SIG-M5 treated with dmso at 0.1 percent for 504 hours (cell line): Measurements from ENCODE around the gene PCNX1.
A peak's percentile ranks its signal among the peaks of the same experiment; 100 is the strongest.
"Not testable (repeated sequence)": the region's sequence is repeated elsewhere in the genome, so short reads cannot be mapped to it uniquely, and the experiment has no call there.

Experiments used
- DNase-seq: peaks from one replicate; lab custom pipeline; 2025; ENCODE audit not compliant: unreplicated experiment; lab: John Stamatoyannopoulos, UW

Gene PCNX1

DNA sequence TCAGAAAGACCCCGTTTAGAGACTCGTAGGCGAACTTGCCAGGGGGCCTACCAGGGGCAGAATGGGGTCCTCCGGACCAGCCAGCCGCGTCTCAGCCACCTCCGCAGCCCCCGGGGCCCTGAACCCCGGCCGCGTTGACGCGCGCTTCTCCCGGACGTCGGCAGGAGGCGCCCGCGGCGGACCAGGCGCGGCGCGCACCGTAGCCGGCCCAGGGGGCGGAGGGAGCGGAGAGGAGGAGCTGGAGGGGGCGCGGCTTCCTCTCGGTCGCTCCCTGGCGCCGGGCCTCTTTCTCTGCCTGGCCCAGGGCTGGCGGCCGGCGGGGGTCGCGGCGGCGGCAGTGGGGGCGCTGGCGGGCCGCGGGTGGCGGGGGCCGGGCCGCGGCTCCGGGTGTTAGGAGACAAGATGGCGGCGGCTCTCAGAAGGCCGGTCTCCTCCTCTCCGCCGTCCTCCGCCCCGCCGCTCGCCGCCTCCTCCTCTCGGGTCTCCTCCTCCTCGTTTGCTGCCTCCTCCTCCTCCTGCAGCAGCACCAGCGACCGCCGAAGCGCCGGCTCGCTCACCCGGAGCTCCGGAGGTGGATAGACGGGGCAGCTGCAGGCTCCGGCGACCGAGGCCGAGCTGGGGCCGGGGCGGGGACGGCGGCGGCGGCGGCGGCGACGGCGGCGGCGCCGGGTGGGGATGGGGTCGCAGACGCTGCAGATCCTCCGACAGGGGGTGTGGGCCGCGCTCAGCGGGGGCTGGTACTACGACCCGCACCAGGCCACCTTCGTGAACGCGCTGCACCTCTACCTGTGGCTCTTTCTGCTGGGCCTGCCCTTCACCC, at the start of gene PCNX1:
Gene PCNX1 (plus strand): TSS at position 284 of the 820 bp plus-strand sequence. CDS start 392 bp downstream, at position 676.
- DNase-seq, result peak; percentile 87

GRCh38 chr14:70857496-70857890, 49.8 kb upstream of the PCNX1 start:
- DNase-seq, result no peak

DNA sequence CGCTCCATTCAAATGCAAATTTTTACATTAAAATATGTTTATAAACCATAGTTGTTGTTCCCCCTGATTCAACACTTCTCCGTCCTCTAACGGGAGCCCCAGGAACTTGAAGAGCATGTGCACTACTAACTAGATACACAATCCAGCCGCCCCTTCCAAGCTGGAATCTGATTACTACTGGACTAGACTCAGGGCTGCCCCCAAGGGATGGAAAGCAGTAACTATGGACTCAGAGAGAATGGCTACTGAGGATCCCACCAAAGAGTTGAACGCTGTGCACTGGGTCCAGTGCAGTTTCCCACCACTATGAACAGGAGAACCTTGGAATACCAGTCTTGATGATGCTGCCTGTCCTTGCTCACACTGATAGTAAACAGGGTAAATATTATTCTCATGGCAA, 48.6 kb upstream of the PCNX1 start:
- no peak for DNase-seq

GRCh38 chr14:70866992-70867391, 40.3 kb upstream of the PCNX1 start:
- DNase-seq, result not testable (repeated sequence)

DNA sequence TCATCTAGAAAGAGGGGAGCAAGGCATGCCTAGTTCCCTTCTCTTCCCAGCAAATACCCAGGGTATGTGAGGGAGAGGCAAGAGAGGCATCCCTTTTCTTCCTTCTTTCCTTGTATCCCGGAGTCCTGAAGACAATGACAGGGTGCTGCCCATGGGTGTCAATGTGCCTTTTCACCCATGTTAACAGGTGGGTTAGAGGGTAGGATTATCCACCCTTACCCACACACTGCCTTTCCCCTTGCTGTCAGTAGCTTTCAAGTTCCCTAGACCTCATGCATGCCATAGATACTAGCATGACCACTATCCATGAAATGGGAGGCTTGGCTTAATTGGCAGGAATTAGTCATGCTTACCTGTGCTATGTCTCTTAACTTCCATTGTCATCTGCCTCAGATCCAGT, 36.3 kb upstream of the PCNX1 start:
- DNase-seq, result no peak

- no peak for DNase-seq
Measured at GRCh38 chr14:70871863-70872677, 35.2 kb upstream of the PCNX1 start.

DNA sequence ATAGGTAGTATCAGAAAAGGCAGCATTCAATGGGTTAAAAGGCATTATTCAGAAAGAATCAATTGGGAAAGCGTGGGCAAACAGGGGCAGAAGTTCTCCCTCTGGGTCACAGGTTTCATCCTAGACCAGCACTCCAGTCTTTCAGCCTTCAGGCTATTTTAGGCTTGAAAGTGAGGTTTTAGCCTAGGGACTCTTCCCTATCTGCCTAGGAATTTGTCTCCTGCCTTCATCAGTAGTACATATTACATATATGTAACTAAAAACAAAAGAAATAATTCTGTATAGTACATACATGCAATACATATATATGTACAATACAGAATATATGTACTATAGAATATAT, 34.6 kb upstream of the PCNX1 start:
- no peak for DNase-seq

- no peak for DNase-seq
Measured at GRCh38 chr14:70873627-70874026, 33.6 kb upstream of the PCNX1 start.

- not testable (repeated sequence) for DNase-seq
Measured at GRCh38 chr14:70875811-70876460, 31.3 kb upstream of the PCNX1 start.

DNA sequence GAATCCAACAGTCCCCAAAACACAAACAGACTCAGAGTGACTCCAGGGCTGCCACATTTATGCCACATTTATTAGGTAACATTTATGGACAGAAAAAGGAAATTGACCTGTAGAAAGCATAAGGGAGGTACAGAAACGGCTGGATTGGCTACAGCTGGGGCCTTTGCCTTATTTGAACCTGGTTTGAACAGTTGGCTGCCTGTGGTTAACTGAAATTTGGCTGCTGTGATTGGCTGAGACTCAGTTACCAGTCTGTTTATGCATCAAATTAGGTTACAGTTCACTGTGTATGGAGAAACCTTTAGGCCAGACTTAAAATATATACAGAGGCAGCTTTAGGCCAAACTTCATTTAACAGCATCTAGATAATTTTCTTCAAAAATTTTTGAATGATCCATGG, 27.8 kb upstream of the PCNX1 start:
- peak; percentile 46 for DNase-seq

DNA sequence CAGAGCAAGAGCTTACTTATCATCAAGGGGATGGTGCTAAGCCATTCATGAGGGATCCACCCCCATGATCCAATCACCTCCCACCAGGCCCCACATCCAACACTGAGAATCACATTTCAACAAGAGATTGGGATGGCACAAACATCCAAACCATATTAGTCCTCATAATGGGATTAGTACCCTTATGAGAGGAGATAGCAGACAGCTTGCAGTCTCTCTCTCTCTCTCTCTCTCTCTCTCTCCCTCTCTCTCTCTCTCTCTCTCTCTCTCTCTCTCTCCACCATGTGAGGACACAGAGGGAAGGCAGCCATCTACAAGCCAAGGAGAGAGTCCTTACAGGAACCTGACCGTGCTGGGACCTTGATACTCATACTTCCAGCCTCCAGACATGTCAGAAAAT, 26.4 kb upstream of the PCNX1 start:
- not testable (repeated sequence) for DNase-seq

- peak; percentile 96 for DNase-seq
Measured at GRCh38 chr14:70881549-70882177, 25.6 kb upstream of the PCNX1 start.

- peak; percentile 98 for DNase-seq
Measured at GRCh38 chr14:70882776-70883492, 24.3 kb upstream of the PCNX1 start.

- DNase-seq, result no peak
Measured at GRCh38 chr14:70884595-70885342, 22.5 kb upstream of the PCNX1 start.

DNA sequence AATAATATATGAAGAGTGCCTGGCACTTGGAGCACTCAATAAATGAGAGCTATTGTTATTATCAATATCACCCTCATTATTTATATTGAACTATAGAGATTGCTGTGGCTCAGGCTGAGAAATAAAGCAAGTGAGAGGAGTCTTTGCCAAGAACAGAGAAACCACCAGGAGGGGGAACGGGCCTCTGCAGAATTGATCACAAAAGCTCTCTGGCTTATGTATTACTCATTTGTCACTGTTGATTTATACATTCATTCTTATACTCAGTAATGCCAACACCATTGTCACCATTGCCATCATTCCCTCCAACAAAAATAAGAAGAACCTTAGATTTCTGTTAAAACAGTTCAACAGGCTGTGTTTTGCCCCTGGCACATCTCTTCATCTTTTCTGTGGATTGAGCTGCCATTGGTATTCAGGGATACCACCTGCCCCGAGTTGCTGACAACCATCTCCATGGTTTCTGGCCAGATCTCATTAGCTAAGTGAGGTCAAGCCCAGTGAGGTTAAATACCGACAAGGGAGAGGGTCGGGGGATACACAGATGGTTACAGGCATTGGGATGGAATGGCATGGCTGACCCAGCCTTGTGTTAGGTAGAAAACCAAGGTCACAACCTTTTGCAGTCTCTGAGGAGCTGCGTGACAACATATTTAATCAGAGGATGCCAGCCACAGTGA, 21.8 kb upstream of the PCNX1 start:
- no peak for DNase-seq

DNA sequence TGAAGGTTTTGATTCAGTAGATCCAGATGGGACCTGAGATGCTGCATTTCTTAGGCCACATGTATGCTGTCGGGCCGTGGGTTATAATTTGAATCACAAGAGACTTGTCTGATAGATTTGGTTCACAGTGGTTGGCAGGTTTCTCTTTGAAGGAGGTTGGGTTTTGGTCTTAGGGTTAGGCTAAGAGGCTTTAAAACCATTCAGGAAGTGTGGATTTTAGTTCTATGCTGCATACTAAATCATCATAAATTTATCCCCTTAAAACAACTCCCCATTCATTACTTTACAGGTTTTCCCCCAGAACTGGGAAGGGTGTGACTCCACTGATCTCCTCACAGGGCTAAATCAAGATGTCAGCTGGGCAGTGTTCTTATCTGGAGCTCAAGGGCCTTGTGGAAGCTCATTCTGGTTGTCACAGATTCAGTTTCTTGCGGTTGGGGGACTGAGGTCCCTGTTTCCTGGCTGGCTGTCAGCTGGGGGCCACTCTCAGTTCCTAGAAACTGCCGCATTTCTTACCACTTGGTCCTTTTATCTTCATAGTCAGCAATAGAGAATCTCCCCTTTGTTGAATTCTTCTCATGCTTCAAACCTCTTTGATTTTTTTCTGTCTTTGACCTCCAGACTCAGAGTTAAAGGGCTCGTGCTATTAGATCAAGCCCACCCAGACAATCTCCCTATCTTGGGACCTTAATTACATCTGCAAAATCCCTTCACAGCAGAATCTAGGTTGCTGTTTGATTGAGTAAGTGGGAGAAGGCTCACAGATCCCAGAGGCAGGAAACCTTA, 20.6 kb upstream of the PCNX1 start:
- DNase-seq, result peak; percentile 95

DNA sequence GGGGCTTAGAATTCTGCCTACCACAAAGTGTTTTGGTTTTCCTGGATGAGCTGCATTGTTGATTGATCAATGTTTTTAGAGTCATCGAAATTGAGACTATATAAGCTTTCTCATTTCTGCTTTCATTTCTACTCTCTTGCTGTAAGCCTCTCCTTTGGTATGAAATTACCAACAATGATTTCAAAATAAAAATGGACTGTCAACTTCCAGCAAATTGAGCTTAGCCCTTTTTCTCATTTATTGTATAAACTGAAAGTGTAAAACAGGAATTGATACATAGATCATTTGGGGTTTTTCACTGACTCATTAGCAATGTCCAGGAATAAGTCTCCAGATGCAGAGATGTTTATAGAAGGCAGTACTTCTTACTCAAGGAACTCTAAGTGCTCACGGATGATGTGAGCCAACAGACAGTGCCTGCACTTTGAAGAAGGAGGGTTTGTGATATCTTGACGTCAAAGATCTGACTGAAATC, 20.0 kb upstream of the PCNX1 start:
- peak; percentile 79 for DNase-seq

GRCh38 chr14:70887737-70888499, 19.3 kb upstream of the PCNX1 start:
- DNase-seq, result no peak
